GM23338 (cell line): ENCODE data around the gene TMEM128. TPM values are rescaled to one million over a fixed set of nuclear protein-coding genes. Genes with fewer than 3 reads are reported as not detected.

Source experiments
- ATAC-seq: fragments of 200-7000 bp; cut with Tn5 transposase; 3 replicates; pipeline ENCODE4 v1.9.1; 2020
- DNase-seq: peaks from one replicate; pipeline ENCODE4 v3.0.0-alpha.2; 2015; ENCODE audit warnings: low spot score
- H2AFZ ChIP-seq: fragments of 200-600 bp; sonication (generic); 2 replicates; pipeline ENCODE4 v1.8.0; 2016; ENCODE audit warnings: antibody characterized with exemption, mild to moderate bottlenecking, moderate library complexity
- H3F3A ChIP-seq: fragments of 200-600 bp; sonication (generic); replicated peaks from 2 replicates; pipeline ENCODE4 v1.8.0; 2017; ENCODE audit warnings: antibody characterized with exemption, mixed run types, low read depth
- H3K27ac ChIP-seq: fragments of 200-600 bp; sonication (generic); 2 replicates; pipeline ENCODE4 v1.6.1; 2016; ENCODE audit warnings: low read depth
- H3K27me3 ChIP-seq: fragments of 200-600 bp; sonication (generic); 2 replicates; pipeline ENCODE4 v1.8.0; 2016; ENCODE audit warnings: mild to moderate bottlenecking, mixed run types, moderate library complexity; ENCODE audit not compliant: insufficient read depth
- H3K36me3 ChIP-seq: fragments of 200-600 bp; sonication (generic); 2 replicates; pipeline ENCODE4 v1.8.0; 2016; ENCODE audit warnings: mild to moderate bottlenecking; ENCODE audit not compliant: insufficient read depth
- H3K4me1 ChIP-seq: fragments of 200-600 bp; sonication (generic); 2 replicates; pipeline ENCODE4 v1.8.0; 2016; ENCODE audit warnings: mild to moderate bottlenecking, moderate library complexity; ENCODE audit not compliant: insufficient read depth
- H3K4me2 ChIP-seq: fragments of 200-600 bp; sonication (generic); 2 replicates; pipeline ENCODE4 v1.7.1; 2017; ENCODE audit warnings: mixed run types
- H3K4me3 ChIP-seq: fragments of 200-600 bp; sonication (generic); 2 replicates; pipeline ENCODE4 v1.6.1; 2016; ENCODE audit warnings: mixed run types
- H3K79me2 ChIP-seq: fragments of 200-600 bp; sonication (generic); replicated peaks from 2 replicates; pipeline ENCODE4 v1.8.0; 2017; ENCODE audit warnings: mild to moderate bottlenecking; ENCODE audit not compliant: insufficient read depth
- H3K9me2 ChIP-seq: fragments of 200-600 bp; sonication (generic); 2 replicates; pipeline ENCODE4 v1.8.0; 2017; ENCODE audit not compliant: insufficient read depth
- H4K20me1 ChIP-seq: fragments of 200-600 bp; sonication (generic); replicated peaks from 2 replicates; pipeline ENCODE4 v1.8.0; 2017; ENCODE audit warnings: mild to moderate bottlenecking; ENCODE audit not compliant: insufficient read depth
- H3K27ac Mint-ChIP-seq: 2 replicates; pipeline ENCODE4 v1.8.0; 2020; ENCODE audit warnings: inconsistent platforms, mild to moderate bottlenecking, moderate library complexity, mixed read lengths
- H3K27me3 Mint-ChIP-seq: 3 replicates; pipeline ENCODE4 v1.8.0; 2022; ENCODE audit warnings: low read depth, mild to moderate bottlenecking, moderate library complexity, mixed read lengths, inconsistent platforms; ENCODE audit not compliant: insufficient read depth, poor library complexity
- H3K36me3 Mint-ChIP-seq: 3 replicates; pipeline ENCODE4 v1.8.0; 2021; ENCODE audit warnings: low read depth, mild to moderate bottlenecking, inconsistent platforms, moderate library complexity, mixed read lengths
- H3K4me1 Mint-ChIP-seq: 3 replicates; pipeline ENCODE4 v1.8.0; 2020; ENCODE audit warnings: mild to moderate bottlenecking, inconsistent platforms, mixed read lengths
- H3K4me3 Mint-ChIP-seq: 3 replicates; pipeline ENCODE4 v1.8.0; 2021; ENCODE audit warnings: moderate library complexity, mild to moderate bottlenecking, inconsistent platforms, mixed read lengths
- H3K9me3 Mint-ChIP-seq: 3 replicates; pipeline ENCODE4 v1.8.0; 2020; ENCODE audit warnings: moderate library complexity, mild to moderate bottlenecking, inconsistent platforms, mixed read lengths
- CREB1 ChIP-seq: fragments of 250-450 bp; sonication (Bioruptor Pico); IDR thresholded peaks from 2 replicates; pipeline ENCODE4 v1.5.0; 2020; ENCODE audit warnings: low read depth, mild to moderate bottlenecking, moderate library complexity
- EZH2 ChIP-seq: fragments of 200-600 bp; sonication (generic); IDR thresholded peaks from one replicate; pipeline ENCODE4 v1.8.0; 2017; ENCODE audit warnings: antibody characterized with exemption, mild to moderate bottlenecking, low read depth; ENCODE audit not compliant: unreplicated experiment
- EZH2phosphoT487 ChIP-seq: fragments of 200-600 bp; sonication (generic); IDR thresholded peaks from one replicate; pipeline ENCODE4 v1.8.1; 2018; ENCODE audit warnings: antibody characterized with exemption; ENCODE audit not compliant: unreplicated experiment
- JUNB ChIP-seq: IDR thresholded peaks from one replicate; pipeline ENCODE4 v1.6.1; 2016; ENCODE audit warnings: antibody characterized with exemption; ENCODE audit not compliant: unreplicated experiment
- NANOG ChIP-seq: IDR thresholded peaks from 2 replicates; pipeline ENCODE4 v1.6.1; 2016; ENCODE audit warnings: antibody characterized with exemption, borderline replicate concordance
- POLR2AphosphoS5 ChIP-seq: IDR thresholded peaks from 2 replicates; pipeline ENCODE4 v1.6.1; 2016; ENCODE audit warnings: antibody characterized with exemption, low read depth
- STAT1 ChIP-seq: IDR thresholded peaks from one replicate; pipeline ENCODE4 v1.6.1; 2016; ENCODE audit warnings: antibody characterized with exemption; ENCODE audit not compliant: unreplicated experiment
- ZNF114 ChIP-seq: fragments of 250-450 bp; sonication (Bioruptor Pico); IDR thresholded peaks from 2 replicates; pipeline ENCODE4 v1.5.0; 2020; ENCODE audit warnings: mild to moderate bottlenecking, moderate library complexity
- ZNF331 ChIP-seq: fragments of 250-450 bp; sonication (Bioruptor Pico); IDR thresholded peaks from 2 replicates; pipeline ENCODE4 v1.5.0; 2020; ENCODE audit warnings: low read depth, mild to moderate bottlenecking, moderate library complexity
- polyA plus RNA-seq: library from polyadenylated mRNA; unstranded; fragments of >200 nt; fragmentation: Nextera tagmentation; extraction: Ambion mirVana; gene quantifications from 2 replicates; pipeline ENCODE4 v1.2.1, GENCODE V29; 2016
- total RNA-seq: library from RNA; depleted of rRNA; stranded (reverse); fragments of >200 nt; shearing (Covaris generic); gene quantifications from 2 replicates; pipeline ENCODE4 v1.2.3, GENCODE V29; 2014
- TF ChIP-seq, protein P1 (sequence below), 2 experiments: fragments of 200-600 bp in 1 of 2; sonication (generic) in 1 of 2; conservative IDR thresholded peaks; 2 replicates each; pipeline versions ENCODE4 v1.5.1 to v1.6.1; 2016 to 2017; ENCODE audit warnings: antibody characterized with exemption in 2 of 2, low read depth in 2 of 2, mild to moderate bottlenecking in 2 of 2, moderate library complexity in 1 of 2
- TF ChIP-seq, protein P2 (sequence below): fragments of 250-450 bp; sonication (Bioruptor Pico); IDR thresholded peaks from 2 replicates; pipeline ENCODE4 v1.5.0; 2020; ENCODE audit warnings: mild to moderate bottlenecking, moderate library complexity
- TF ChIP-seq, protein P3 (sequence below): IDR thresholded peaks from 2 replicates; pipeline ENCODE4 v1.6.1; 2016; ENCODE audit warnings: antibody characterized with exemption
- TF ChIP-seq, protein P4 (sequence below): IDR thresholded peaks from one replicate; pipeline ENCODE4 v1.6.1; 2018; ENCODE audit warnings: antibody characterized with exemption; ENCODE audit not compliant: unreplicated experiment

The TMEM128 gene
- total and polyA plus RNA-seq, 2 experiments from 2014 or later = 22.7 to 25.9 TPM

DNA sequence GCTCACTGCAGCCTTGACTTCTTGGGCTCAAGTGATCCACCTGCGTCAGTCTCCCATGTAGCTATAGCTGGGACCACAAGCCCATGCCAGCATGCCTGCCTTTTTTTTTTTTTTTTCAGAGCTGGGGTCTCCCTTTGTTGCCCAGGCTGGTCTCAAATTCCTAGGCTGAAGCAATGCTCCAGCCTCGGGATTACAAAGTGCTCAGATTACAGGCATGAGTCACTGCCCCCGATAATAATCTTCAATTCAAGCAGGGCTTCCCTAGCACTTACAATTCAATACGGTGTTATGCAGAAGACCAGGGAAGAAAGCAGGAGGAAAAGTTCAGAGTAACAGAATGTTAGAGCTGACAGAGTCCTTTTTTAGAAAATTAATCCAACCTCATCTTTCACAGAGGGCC, 47.4 kb downstream of the TMEM128 start:
- no peak overlapping the region for H3K4me3 ChIP-seq
- H3K4me2 ChIP-seq = no peak overlapping the region
- no peaks in the 10 kb centered on the region for H3K4me1 ChIP-seq
- Mint-ChIP-seq H3K27me3 (peaks cover 13% of the 10 kb centered on the region), H3K9me3 (peaks cover 5% of the 10 kb centered on the region; the same call in 2 of the 3 replicates), H3K27ac (no peak overlapping the region), H3K4me1 (peaks cover 7% of the 10 kb centered on the region; the same call in 2 of the 3 replicates), H3K4me3 (no peak overlapping the region), H3K36me3 (no peaks in the 10 kb centered on the region)
- no peaks in the 10 kb centered on the region for H3K27me3 ChIP-seq
- H3F3A ChIP-seq = no peaks in the 10 kb centered on the region
- H3K9me2 ChIP-seq = no peaks in the 10 kb centered on the region
- no peak overlapping the region for H2AFZ ChIP-seq
- no peak overlapping the region for H3K27ac ChIP-seq
- H4K20me1 ChIP-seq = no peaks in the 10 kb centered on the region
- ATAC-seq = no peak
- no peak for TF ChIP-seq EZH2phosphoT487
- no peak for TF ChIP-seq CREB1 (CRISPR knock-in tag)
- TF ChIP-seq ZNF331 = no peak
- no peak for TF ChIP-seq JUNB
- TF ChIP-seq STAT1 = no peak
- TF ChIP-seq, protein P1, sequence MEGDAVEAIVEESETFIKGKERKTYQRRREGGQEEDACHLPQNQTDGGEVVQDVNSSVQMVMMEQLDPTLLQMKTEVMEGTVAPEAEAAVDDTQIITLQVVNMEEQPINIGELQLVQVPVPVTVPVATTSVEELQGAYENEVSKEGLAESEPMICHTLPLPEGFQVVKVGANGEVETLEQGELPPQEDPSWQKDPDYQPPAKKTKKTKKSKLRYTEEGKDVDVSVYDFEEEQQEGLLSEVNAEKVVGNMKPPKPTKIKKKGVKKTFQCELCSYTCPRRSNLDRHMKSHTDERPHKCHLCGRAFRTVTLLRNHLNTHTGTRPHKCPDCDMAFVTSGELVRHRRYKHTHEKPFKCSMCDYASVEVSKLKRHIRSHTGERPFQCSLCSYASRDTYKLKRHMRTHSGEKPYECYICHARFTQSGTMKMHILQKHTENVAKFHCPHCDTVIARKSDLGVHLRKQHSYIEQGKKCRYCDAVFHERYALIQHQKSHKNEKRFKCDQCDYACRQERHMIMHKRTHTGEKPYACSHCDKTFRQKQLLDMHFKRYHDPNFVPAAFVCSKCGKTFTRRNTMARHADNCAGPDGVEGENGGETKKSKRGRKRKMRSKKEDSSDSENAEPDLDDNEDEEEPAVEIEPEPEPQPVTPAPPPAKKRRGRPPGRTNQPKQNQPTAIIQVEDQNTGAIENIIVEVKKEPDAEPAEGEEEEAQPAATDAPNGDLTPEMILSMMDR (conservative IDR thresholded peaks at IDR 0.05; ENCODE audit: low read depth in 2 of 2) = no peak
- TF ChIP-seq EZH2 = no peak
- TF ChIP-seq, protein P2, sequence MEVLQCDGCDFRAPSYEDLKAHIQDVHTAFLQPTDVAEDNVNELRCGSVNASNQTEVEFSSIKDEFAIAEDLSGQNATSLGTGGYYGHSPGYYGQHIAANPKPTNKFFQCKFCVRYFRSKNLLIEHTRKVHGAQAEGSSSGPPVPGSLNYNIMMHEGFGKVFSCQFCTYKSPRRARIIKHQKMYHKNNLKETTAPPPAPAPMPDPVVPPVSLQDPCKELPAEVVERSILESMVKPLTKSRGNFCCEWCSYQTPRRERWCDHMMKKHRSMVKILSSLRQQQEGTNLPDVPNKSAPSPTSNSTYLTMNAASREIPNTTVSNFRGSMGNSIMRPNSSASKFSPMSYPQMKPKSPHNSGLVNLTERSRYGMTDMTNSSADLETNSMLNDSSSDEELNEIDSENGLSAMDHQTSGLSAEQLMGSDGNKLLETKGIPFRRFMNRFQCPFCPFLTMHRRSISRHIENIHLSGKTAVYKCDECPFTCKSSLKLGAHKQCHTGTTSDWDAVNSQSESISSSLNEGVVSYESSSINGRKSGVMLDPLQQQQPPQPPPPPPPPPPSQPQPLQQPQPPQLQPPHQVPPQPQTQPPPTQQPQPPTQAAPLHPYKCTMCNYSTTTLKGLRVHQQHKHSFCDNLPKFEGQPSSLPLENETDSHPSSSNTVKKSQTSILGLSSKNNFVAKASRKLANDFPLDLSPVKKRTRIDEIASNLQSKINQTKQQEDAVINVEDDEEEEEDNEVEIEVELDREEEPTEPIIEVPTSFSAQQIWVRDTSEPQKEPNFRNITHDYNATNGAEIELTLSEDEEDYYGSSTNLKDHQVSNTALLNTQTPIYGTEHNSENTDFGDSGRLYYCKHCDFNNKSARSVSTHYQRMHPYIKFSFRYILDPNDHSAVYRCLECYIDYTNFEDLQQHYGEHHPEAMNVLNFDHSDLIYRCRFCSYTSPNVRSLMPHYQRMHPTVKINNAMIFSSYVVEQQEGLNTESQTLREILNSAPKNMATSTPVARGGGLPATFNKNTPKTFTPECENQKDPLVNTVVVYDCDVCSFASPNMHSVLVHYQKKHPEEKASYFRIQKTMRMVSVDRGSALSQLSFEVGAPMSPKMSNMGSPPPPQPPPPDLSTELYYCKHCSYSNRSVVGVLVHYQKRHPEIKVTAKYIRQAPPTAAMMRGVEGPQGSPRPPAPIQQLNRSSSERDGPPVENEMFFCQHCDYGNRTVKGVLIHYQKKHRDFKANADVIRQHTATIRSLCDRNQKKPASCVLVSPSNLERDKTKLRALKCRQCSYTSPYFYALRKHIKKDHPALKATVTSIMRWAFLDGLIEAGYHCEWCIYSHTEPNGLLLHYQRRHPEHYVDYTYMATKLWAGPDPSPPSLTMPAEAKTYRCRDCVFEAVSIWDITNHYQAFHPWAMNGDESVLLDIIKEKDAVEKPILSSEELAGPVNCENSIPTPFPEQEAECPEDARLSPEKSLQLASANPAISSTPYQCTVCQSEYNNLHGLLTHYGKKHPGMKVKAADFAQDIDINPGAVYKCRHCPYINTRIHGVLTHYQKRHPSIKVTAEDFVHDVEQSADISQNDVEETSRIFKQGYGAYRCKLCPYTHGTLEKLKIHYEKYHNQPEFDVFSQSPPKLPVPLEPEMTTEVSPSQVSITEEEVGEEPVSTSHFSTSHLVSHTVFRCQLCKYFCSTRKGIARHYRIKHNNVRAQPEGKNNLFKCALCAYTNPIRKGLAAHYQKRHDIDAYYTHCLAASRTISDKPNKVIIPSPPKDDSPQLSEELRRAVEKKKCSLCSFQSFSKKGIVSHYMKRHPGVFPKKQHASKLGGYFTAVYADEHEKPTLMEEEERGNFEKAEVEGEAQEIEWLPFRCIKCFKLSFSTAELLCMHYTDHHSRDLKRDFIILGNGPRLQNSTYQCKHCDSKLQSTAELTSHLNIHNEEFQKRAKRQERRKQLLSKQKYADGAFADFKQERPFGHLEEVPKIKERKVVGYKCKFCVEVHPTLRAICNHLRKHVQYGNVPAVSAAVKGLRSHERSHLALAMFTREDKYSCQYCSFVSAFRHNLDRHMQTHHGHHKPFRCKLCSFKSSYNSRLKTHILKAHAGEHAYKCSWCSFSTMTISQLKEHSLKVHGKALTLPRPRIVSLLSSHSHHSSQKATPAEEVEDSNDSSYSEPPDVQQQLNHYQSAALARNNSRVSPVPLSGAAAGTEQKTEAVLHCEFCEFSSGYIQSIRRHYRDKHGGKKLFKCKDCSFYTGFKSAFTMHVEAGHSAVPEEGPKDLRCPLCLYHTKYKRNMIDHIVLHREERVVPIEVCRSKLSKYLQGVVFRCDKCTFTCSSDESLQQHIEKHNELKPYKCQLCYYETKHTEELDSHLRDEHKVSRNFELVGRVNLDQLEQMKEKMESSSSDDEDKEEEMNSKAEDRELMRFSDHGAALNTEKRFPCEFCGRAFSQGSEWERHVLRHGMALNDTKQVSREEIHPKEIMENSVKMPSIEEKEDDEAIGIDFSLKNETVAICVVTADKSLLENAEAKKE = no peak
- no peak for TF ChIP-seq NANOG
- no peak for TF ChIP-seq POLR2AphosphoS5
- TF ChIP-seq, protein P3, sequence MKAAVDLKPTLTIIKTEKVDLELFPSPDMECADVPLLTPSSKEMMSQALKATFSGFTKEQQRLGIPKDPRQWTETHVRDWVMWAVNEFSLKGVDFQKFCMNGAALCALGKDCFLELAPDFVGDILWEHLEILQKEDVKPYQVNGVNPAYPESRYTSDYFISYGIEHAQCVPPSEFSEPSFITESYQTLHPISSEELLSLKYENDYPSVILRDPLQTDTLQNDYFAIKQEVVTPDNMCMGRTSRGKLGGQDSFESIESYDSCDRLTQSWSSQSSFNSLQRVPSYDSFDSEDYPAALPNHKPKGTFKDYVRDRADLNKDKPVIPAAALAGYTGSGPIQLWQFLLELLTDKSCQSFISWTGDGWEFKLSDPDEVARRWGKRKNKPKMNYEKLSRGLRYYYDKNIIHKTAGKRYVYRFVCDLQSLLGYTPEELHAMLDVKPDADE = no peak
- no peak for TF ChIP-seq ZNF114
- TF ChIP-seq, protein P4, sequence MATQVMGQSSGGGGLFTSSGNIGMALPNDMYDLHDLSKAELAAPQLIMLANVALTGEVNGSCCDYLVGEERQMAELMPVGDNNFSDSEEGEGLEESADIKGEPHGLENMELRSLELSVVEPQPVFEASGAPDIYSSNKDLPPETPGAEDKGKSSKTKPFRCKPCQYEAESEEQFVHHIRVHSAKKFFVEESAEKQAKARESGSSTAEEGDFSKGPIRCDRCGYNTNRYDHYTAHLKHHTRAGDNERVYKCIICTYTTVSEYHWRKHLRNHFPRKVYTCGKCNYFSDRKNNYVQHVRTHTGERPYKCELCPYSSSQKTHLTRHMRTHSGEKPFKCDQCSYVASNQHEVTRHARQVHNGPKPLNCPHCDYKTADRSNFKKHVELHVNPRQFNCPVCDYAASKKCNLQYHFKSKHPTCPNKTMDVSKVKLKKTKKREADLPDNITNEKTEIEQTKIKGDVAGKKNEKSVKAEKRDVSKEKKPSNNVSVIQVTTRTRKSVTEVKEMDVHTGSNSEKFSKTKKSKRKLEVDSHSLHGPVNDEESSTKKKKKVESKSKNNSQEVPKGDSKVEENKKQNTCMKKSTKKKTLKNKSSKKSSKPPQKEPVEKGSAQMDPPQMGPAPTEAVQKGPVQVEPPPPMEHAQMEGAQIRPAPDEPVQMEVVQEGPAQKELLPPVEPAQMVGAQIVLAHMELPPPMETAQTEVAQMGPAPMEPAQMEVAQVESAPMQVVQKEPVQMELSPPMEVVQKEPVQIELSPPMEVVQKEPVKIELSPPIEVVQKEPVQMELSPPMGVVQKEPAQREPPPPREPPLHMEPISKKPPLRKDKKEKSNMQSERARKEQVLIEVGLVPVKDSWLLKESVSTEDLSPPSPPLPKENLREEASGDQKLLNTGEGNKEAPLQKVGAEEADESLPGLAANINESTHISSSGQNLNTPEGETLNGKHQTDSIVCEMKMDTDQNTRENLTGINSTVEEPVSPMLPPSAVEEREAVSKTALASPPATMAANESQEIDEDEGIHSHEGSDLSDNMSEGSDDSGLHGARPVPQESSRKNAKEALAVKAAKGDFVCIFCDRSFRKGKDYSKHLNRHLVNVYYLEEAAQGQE = no peak
- H3K36me3 ChIP-seq = no peaks in the 10 kb centered on the region
- DNase-seq = no peak
- H3K79me2 ChIP-seq = no peaks in the 10 kb centered on the region
